Left lung (tissue), 14 donors: ENCODE data around the gene ERMP1. TPM values are rescaled to one million over a fixed set of nuclear protein-coding genes. Genes with fewer than 3 reads are reported as not detected.
A peak's percentile ranks its signal among the peaks of the same experiment; 100 is the strongest.
"Not testable (repeated sequence)": the region's sequence is repeated elsewhere in the genome, so short reads cannot be mapped to it uniquely, and the experiment has no call there.

Experiments
- ATAC-seq: fragments of 200-7000 bp; cut with Tn5 transposase; one replicate; pipeline ENCODE4 v1.9.1; 2020; ENCODE audit warnings: moderate library complexity
- DNase-seq, 4 donors: peaks; one replicate each; pipeline ENCODE4 v3.0.0-alpha.2; 2013 to 2020
- H3K27ac ChIP-seq, 2 donors: fragments of 200-600 bp; sonication (generic) in 1 of 2; one replicate each; pipeline versions ENCODE4 v1.5.0 to v1.8.0; 2020 to 2021
- H3K27me3 ChIP-seq, 2 donors: fragments of 200-600 bp; sonication (generic) in 1 of 2; one replicate each; pipeline versions ENCODE4 v1.5.0 to v1.8.0; 2020 to 2021
- H3K36me3 ChIP-seq, 2 donors: fragments of 200-600 bp; sonication (generic) in 1 of 2; one replicate each; pipeline versions ENCODE4 v1.5.0 to v1.8.0; 2020 to 2021
- H3K4me1 ChIP-seq, 2 donors: fragments of 200-600 bp; one replicate each; pipeline ENCODE4 v1.8.0; 2021
- H3K4me3 ChIP-seq, 2 donors: fragments of 200-600 bp; sonication (generic) in 1 of 2; one replicate each; pipeline versions ENCODE4 v1.5.0 to v1.8.0; 2020 to 2021; ENCODE audit warnings: mild to moderate bottlenecking in 1 of 2
- H3K9me3 ChIP-seq, 2 donors: fragments of 200-600 bp; sonication (generic) in 1 of 2; one replicate each; pipeline versions ENCODE4 v1.5.0 to v1.8.0; 2020 to 2021
- CTCF ChIP-seq, 2 donors: fragments of 200-600 bp; sonication (generic) in 1 of 2; IDR thresholded peaks; one replicate each; pipeline versions ENCODE4 v1.5.0 to v1.8.0; 2021; ENCODE audit warnings: antibody characterized with exemption in 2 of 2
- intact Hi-C, 2 donors: fragments of 100-400 bp; cut with DNase I; formaldehyde crosslinking; loops; one replicate each; pipeline versions ENCODE4 v1.11.2 to v1.14.2; 2022
- long read RNA-seq, 12 donors: library from polyadenylated mRNA in 2 of 12; unstranded in 2 of 12; transcript quantifications; one replicate each; pipeline ENCODE4 v2.0.0 and lab custom pipeline, GENCODE V29; 2019 to 2026
- polyA plus RNA-seq, 6 donors: library from polyadenylated mRNA; unstranded; fragments of 120-200 nt; gene quantifications; one replicate each; pipeline ENCODE4 v1.2.1, GENCODE V29; 2013; ENCODE audit not compliant: insufficient read length in 6 of 6
- total RNA-seq, 2 donors: library from RNA; stranded (reverse); fragmentation: NEBNext Ultra II Directional; extraction: Animal tissue kit (Norgen Biotek cat#: 25700); gene quantifications; one replicate each; pipeline ENCODE4 v1.2.1, GENCODE V29; 2021
- donor health status: DM: no; HTN: yes; CAD: no.
- donor health status: DM: no; HTN: no; CAD: no.

Gene ERMP1, protein sequence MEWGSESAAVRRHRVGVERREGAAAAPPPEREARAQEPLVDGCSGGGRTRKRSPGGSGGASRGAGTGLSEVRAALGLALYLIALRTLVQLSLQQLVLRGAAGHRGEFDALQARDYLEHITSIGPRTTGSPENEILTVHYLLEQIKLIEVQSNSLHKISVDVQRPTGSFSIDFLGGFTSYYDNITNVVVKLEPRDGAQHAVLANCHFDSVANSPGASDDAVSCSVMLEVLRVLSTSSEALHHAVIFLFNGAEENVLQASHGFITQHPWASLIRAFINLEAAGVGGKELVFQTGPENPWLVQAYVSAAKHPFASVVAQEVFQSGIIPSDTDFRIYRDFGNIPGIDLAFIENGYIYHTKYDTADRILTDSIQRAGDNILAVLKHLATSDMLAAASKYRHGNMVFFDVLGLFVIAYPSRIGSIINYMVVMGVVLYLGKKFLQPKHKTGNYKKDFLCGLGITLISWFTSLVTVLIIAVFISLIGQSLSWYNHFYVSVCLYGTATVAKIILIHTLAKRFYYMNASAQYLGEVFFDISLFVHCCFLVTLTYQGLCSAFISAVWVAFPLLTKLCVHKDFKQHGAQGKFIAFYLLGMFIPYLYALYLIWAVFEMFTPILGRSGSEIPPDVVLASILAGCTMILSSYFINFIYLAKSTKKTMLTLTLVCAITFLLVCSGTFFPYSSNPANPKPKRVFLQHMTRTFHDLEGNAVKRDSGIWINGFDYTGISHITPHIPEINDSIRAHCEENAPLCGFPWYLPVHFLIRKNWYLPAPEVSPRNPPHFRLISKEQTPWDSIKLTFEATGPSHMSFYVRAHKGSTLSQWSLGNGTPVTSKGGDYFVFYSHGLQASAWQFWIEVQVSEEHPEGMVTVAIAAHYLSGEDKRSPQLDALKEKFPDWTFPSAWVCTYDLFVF
- total RNA-seq (10 to 100 TPM; 21.5 to 28.7 TPM), polyA plus RNA-seq (10 to 100 TPM; 18.5 to 28.9 (median 25.0) TPM)
- long read RNA-seq, donor 1, full-length matches to known transcripts: 3 of 15 reads
- long read RNA-seq, donor 1, partial matches to known transcripts: 12 of 15 reads
- long read RNA-seq, donor 1, other reads (novel, unspliced or antisense): 0 of 15 reads
- long read RNA-seq, donor 2, full-length matches to known transcripts: 1 of 1 reads
- long read RNA-seq, donor 2, partial matches to known transcripts: 0 of 1 reads
- long read RNA-seq, donor 2, other reads (novel, unspliced or antisense): 0 of 1 reads
- long read RNA-seq, donor 3: 0 reads
- long read RNA-seq, donor 4: 0 reads
- long read RNA-seq, donor 5, full-length matches to known transcripts: 2 of 7 reads
- long read RNA-seq, donor 5, partial matches to known transcripts: 5 of 7 reads
- long read RNA-seq, donor 5, other reads (novel, unspliced or antisense): 0 of 7 reads
- long read RNA-seq, donor 6, full-length matches to known transcripts: 1 of 1 reads
- long read RNA-seq, donor 6, partial matches to known transcripts: 0 of 1 reads
- long read RNA-seq, donor 6, other reads (novel, unspliced or antisense): 0 of 1 reads
- long read RNA-seq, donor 7, full-length matches to known transcripts: 1 of 1 reads
- long read RNA-seq, donor 7, partial matches to known transcripts: 0 of 1 reads
- long read RNA-seq, donor 7, other reads (novel, unspliced or antisense): 0 of 1 reads
- long read RNA-seq, donor 8, full-length matches to known transcripts: 3 of 8 reads
- long read RNA-seq, donor 8, partial matches to known transcripts: 5 of 8 reads
- long read RNA-seq, donor 8, other reads (novel, unspliced or antisense): 0 of 8 reads
- long read RNA-seq, donor 9: 0 reads
- long read RNA-seq, donor 10: 0 reads
- long read RNA-seq, donor 11, full-length matches to known transcripts: 3 of 3 reads
- long read RNA-seq, donor 11, partial matches to known transcripts: 0 of 3 reads
- long read RNA-seq, donor 11, other reads (novel, unspliced or antisense): 0 of 3 reads
- long read RNA-seq, donor 12, full-length matches to known transcripts: 1 of 1 reads
- long read RNA-seq, donor 12, partial matches to known transcripts: 0 of 1 reads
- long read RNA-seq, donor 12, other reads (novel, unspliced or antisense): 0 of 1 reads

GRCh38 chr9:5832538-5833529, at the start of gene ERMP1:
TSS of gene ERMP1 (minus strand) at chr9:5833117. CDS start at chr9:5833027, 90 bp downstream.
- intact Hi-C loops: no loop called here

GRCh38 chr9:5882244-5883012, 49.5 kb upstream of the ERMP1 start:
- not testable (repeated sequence) for H3K27ac ChIP-seq, H3K4me3 ChIP-seq, ATAC-seq, DNase-seq, H3K27me3 ChIP-seq, H3K4me1 ChIP-seq, H3K36me3 ChIP-seq, H3K9me3 ChIP-seq
- intact Hi-C loops: loop anchor here in 1 of 2 donors (10.0 kb wide), 1 partner anchor 172 kb away; no protein-coding TSS in a partner anchor

More at GRCh38 chr9:5832538-5833529, at the start of gene ERMP1:
- no peaks in the 10 kb centered on the region for H3K36me3 ChIP-seq
- peak; percentile 96 for ATAC-seq
- peak within 1 kb of the TSS; percentile 50 to 82 for H3K27ac ChIP-seq
- no peaks in the 10 kb centered on the region for H3K9me3 ChIP-seq
- H3K4me1 ChIP-seq: peaks cover 0 to 31% of the 10 kb centered on the region in 2 donors
- DNase-seq: peak; percentile 82 to 96 (median 90)
- no peaks in the 10 kb centered on the region for H3K27me3 ChIP-seq
- peak; percentile 74 to 91 for TF ChIP-seq CTCF (IDR thresholded peaks at IDR 0.05)
- H3K4me3 ChIP-seq: peak within 1 kb of the TSS; percentile 87 to 90

- Histone ChIP-seq H3K4me1 (no peaks in the 10 kb centered on the region), H3K36me3 (no peaks in the 10 kb centered on the region), H3K27me3 (no peaks in the 10 kb centered on the region), H3K9me3 (no peaks in the 10 kb centered on the region), H3K4me3 (no peak overlapping the region), H3K27ac (no peak overlapping the region)
- DNase-seq: no peak
- intact Hi-C loops: loop anchor here in 1 of 2 donors (10.0 kb wide), 1 partner anchor 175 kb away; no protein-coding TSS in a partner anchor
- no peak for TF ChIP-seq CTCF (IDR thresholded peaks at IDR 0.05)
- ATAC-seq: peak; percentile 21
Observed at GRCh38 chr9:5879419-5880181, 46.7 kb upstream of the ERMP1 start.
